GM19395 (cell line): Measurements from ENCODE around the gene PDK2.
A peak's percentile ranks its signal among the peaks of the same experiment; 100 is the strongest.

Experiments
- ATAC-seq: cut with Tn5 transposase; IDR thresholded peaks from one replicate; pipeline ENCODE4 v1.9.1; 2021; ENCODE audit warnings: mild to moderate bottlenecking, moderate library complexity; ENCODE audit not compliant: unreplicated experiment

The PDK2 gene

GRCh38 chr17:50148226-50149090, 53.3 kb downstream of the PDK2 start:
- peak; percentile 48 for ATAC-seq

- no peak for ATAC-seq
Measured at GRCh38 chr17:50149091-50149416, 53.9 kb downstream of the PDK2 start.

- ATAC-seq: no peak
Measured at GRCh38 chr17:50149417-50150353, 54.5 kb downstream of the PDK2 start.

- no peak for ATAC-seq
Measured at GRCh38 chr17:50150354-50151040, 55.3 kb downstream of the PDK2 start, which contains the start of gene PPP1R9B. Gene PPP1R9B (minus strand): TSS chr17:50150677. CDS start chr17:50150513, 164 bp downstream.

- peak; percentile 37 for ATAC-seq
Measured at GRCh38 chr17:50151041-50151936, 56.1 kb downstream of the PDK2 start.

- no peak for ATAC-seq
Measured at GRCh38 chr17:50151937-50152547, 56.9 kb downstream of the PDK2 start.

- ATAC-seq: no peak
Measured at GRCh38 chr17:50152736-50153135, 57.6 kb downstream of the PDK2 start.

GRCh38 chr17:50153650-50154575, 58.8 kb downstream of the PDK2 start:
- ATAC-seq: no peak

GRCh38 chr17:50154604-50155003, 59.5 kb downstream of the PDK2 start:
- no peak for ATAC-seq

GRCh38 chr17:50155115-50155819, 60.1 kb downstream of the PDK2 start:
- no peak for ATAC-seq

- ATAC-seq: no peak
Measured at GRCh38 chr17:50157891-50158290, 62.7 kb downstream of the PDK2 start.

GRCh38 chr17:50161023-50161910, 66.1 kb downstream of the PDK2 start:
- ATAC-seq: peak; percentile 83
